Breast epithelium (tissue), 4 donors: ENCODE results near the gene GIPC1. TPM values are rescaled to one million over a fixed set of nuclear protein-coding genes. Genes with fewer than 3 reads are reported as not detected.

Experiments
- DNase-seq, 2 donors: peaks; one replicate each; pipeline ENCODE4 v3.0.0-alpha.2; 2019; ENCODE audit warnings: low spot score in 2 of 2
- H3K27ac ChIP-seq, 2 donors: fragments of 200-600 bp; sonication (generic) in 1 of 2; one replicate each; pipeline ENCODE4 v1.5.1; 2016 to 2019; ENCODE audit warnings: mild to moderate bottlenecking in 1 of 2
- H3K27me3 ChIP-seq, 2 donors: fragments of 200-600 bp; sonication (generic) in 1 of 2; one replicate each; pipeline versions ENCODE4 v1.5.1 to v1.6.0; 2017 to 2019; ENCODE audit warnings: control low read depth in 1 of 2, mild to moderate bottlenecking in 1 of 2
- H3K36me3 ChIP-seq: fragments of 200-600 bp; one replicate; pipeline ENCODE4 v1.5.1; 2019
- H3K4me1 ChIP-seq, 2 donors: fragments of 200-600 bp; sonication (generic); one replicate each; pipeline ENCODE4 v1.5.1; 2016 to 2019; ENCODE audit warnings: control low read depth in 1 of 2
- H3K4me3 ChIP-seq, 3 donors: fragments of 200-600 bp; sonication (generic); 1 replicate in 2 of 3; 2 replicates in 1 of 3; pipeline ENCODE4 v1.5.1; 2016 to 2019; ENCODE audit warnings: mild to moderate bottlenecking in 3 of 3, moderate library complexity in 2 of 3
- H3K9me3 ChIP-seq, 2 donors: fragments of 200-600 bp; sonication (generic) in 1 of 2; one replicate each; pipeline ENCODE4 v1.5.1; 2016 to 2019; ENCODE audit warnings: control low read depth in 1 of 2
- POLR2A ChIP-seq: fragments of 450-650 bp; IDR thresholded peaks from one replicate; pipeline ENCODE4 v1.6.1; 2016; ENCODE audit warnings: antibody characterized with exemption, mild to moderate bottlenecking, moderate library complexity
- POLR2AphosphoS5 ChIP-seq, 3 donors: sonication (generic); formaldehyde crosslinking; IDR thresholded peaks; one replicate each; pipeline ENCODE4 v1.6.1; 2017; ENCODE audit warnings: antibody characterized with exemption in 3 of 3
- intact Hi-C: fragments of 100-400 bp; cut with DNase I; formaldehyde crosslinking; loops from one replicate; pipeline ENCODE4 v1.15.1; 2023; ENCODE audit warnings: low total_unique reads
- total RNA-seq, 3 donors: library from RNA; depleted of rRNA; stranded (reverse); fragments of >200 nt; gene quantifications; one replicate each; pipeline ENCODE4 v1.1.0, GENCODE V29; 2016
- TF ChIP-seq, protein P1 (sequence below), 3 donors: fragments of 450-650 bp; IDR thresholded peaks; one replicate each; pipeline ENCODE4 v1.5.1; 2016 to 2017; ENCODE audit warnings: antibody characterized with exemption in 3 of 3, mild to moderate bottlenecking in 3 of 3, moderate library complexity in 3 of 3

The GIPC1 gene
- total RNA-seq, 3 donors from 2014 or later, result 48.8 to 79.0 (median 72.0) TPM

DNA sequence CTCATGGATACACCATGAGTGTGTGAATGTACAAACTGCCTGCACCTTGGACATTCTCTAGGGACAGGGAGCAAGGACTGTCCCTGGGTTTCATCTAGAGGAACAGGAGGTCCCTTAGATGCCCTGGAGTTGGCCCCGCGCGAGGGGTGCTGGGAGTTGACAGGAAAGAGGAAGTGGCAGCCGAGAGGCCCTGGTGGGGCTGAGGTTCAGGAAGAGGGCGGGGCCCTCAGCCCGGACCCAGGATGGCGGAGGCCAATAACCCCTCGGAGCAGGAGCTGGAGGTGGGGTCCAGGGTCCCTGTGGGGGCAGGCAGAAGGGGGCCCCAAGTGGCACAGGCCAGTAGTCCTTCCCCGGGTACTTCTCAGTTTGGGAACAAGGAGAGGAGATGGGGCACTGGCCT lies 55.9 kb downstream of the GIPC1 start:
- intact Hi-C loops, result no loop called here
- H3K4me3 ChIP-seq, result peak overlapping the region; percentile 23 to 48 (median 25)
- no peaks in the 10 kb centered on the region for H3K4me1 ChIP-seq
- H3K36me3 ChIP-seq, result peaks cover 12% of the 10 kb centered on the region
- TF ChIP-seq, protein P1, sequence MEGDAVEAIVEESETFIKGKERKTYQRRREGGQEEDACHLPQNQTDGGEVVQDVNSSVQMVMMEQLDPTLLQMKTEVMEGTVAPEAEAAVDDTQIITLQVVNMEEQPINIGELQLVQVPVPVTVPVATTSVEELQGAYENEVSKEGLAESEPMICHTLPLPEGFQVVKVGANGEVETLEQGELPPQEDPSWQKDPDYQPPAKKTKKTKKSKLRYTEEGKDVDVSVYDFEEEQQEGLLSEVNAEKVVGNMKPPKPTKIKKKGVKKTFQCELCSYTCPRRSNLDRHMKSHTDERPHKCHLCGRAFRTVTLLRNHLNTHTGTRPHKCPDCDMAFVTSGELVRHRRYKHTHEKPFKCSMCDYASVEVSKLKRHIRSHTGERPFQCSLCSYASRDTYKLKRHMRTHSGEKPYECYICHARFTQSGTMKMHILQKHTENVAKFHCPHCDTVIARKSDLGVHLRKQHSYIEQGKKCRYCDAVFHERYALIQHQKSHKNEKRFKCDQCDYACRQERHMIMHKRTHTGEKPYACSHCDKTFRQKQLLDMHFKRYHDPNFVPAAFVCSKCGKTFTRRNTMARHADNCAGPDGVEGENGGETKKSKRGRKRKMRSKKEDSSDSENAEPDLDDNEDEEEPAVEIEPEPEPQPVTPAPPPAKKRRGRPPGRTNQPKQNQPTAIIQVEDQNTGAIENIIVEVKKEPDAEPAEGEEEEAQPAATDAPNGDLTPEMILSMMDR (IDR thresholded peaks at IDR 0.05), result no peak
- TF ChIP-seq POLR2A (no peak), POLR2AphosphoS5 (IDR thresholded peaks at IDR 0.05) (no peak)
- no peaks in the 10 kb centered on the region for H3K27me3 ChIP-seq
- no peaks in the 10 kb centered on the region for H3K9me3 ChIP-seq
- H3K27ac ChIP-seq, result peak overlapping the region in 1 of 2 donors; percentile 12
- DNase-seq, result no peak

DNA sequence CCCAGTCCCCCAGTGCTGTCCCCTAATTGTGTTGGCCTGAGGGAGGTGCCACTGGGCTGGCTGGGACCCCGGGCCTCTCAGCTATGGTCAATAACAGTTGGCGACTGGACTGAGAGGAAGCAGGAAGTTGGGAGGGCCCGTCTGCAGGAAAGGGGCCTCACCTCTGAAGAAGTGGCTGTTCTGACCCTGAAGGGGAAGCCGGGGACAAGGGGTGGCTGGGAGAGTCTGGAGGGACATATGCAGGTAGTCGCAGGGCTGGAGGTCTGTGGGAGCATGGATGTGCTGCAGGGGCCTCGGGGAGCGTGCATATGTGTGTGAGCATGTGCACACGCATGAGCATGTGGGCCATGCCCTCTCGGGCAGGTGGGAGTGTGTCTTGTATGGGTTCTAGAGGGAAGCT lies 56.9 kb downstream of the GIPC1 start:
- DNase-seq, result no peak
- intact Hi-C loops, result no loop called here
- Histone ChIP-seq H3K27me3 (no peaks in the 10 kb centered on the region), H3K4me1 (peaks cover 4 to 6% of the 10 kb centered on the region in 2 donors), H3K27ac (no peak overlapping the region), H3K9me3 (no peaks in the 10 kb centered on the region), H3K4me3 (no peak overlapping the region), H3K36me3 (peaks cover 5% of the 10 kb centered on the region)
- TF ChIP-seq POLR2AphosphoS5 (IDR thresholded peaks at IDR 0.05), result no peak
- no peak for TF ChIP-seq POLR2A
- TF ChIP-seq, protein P1 (IDR thresholded peaks at IDR 0.05), result no peak

DNA sequence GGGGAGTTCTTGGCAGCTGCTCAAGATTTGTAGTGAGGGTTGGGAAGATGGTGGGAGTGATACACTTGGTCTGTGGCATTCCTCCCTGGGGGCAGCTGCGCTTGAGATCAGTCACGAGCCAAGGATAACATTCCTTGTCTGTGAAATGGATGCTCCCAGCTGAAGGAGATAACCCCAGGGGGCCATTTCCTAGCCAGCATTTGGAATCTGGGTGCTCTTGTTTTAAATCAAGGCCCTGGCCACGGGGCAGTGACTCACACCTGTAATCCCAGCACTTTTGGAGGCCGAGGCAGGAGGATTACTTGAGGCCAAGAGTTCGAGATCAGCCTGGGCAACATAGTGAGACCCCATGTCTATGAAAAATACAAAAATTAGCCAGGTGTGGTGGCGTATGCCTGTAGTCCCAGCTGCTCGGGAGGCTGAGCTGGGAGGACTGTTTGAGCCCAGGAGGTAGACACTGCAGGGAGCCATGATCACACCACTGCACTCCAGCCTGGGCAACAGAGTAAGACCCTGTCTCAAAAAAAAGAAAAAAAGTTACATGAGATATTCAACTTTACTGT lies 58.3 kb downstream of the GIPC1 start:
- Histone ChIP-seq H3K27ac (no peak overlapping the region), H3K9me3 (no peaks in the 10 kb centered on the region), H3K27me3 (no peaks in the 10 kb centered on the region), H3K4me3 (no peak overlapping the region), H3K4me1 (peaks cover 6 to 7% of the 10 kb centered on the region in 2 donors), H3K36me3 (no peaks in the 10 kb centered on the region)
- intact Hi-C loops, result no loop called here
- TF ChIP-seq, protein P1 (IDR thresholded peaks at IDR 0.05), result no peak
- TF ChIP-seq POLR2AphosphoS5 (IDR thresholded peaks at IDR 0.05) (no peak), POLR2A (no peak)
- DNase-seq, result no peak

DNA sequence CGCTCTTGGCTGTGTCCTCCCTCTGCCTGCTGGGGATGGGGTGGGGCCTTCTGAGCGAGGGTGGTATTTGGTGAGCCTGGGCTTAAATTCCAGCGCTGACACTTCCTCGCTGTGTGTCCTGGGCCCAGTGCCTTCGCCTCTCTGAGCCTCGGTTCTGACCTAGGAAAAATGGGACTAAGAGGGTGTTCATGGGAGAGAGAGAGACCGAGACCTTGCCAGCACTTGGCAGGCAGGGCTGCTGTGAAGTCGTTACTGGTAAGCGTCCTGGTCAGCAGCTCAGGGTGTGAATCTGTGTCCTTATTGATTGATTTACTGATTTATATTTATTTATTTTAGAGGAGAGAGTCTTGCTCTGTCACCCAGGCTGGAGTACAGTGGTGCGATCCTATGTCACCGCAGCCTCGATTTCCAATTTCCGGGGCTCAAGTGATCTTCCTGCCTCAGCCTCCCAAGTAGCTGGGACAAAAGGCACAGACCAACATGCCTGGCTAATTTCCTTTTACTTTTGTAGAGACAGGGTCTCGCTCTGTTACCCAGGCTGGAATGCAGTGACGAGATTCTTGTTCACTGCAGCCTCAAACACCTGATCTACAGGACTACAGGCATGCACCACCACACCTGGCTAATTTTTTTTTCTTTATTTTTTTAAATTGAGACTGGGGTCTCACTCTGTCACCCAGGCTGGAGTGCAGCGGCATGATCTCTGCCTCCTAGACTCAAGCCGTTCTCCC lies 60.4 kb downstream of the GIPC1 start:
- peaks cover 6 to 7% of the 10 kb centered on the region in 2 donors for H3K4me1 ChIP-seq
- TF ChIP-seq POLR2A (no peak), POLR2AphosphoS5 (IDR thresholded peaks at IDR 0.05) (no peak)
- TF ChIP-seq, protein P1 (IDR thresholded peaks at IDR 0.05), result no peak
- no peaks in the 10 kb centered on the region for H3K9me3 ChIP-seq
- H3K27ac ChIP-seq, result peak overlapping the region; percentile 76 to 90
- H3K36me3 ChIP-seq, result no peaks in the 10 kb centered on the region
- H3K4me3 ChIP-seq, result peak overlapping the region in 1 of 3 donors; percentile 100
- intact Hi-C loops, result no loop called here
- no peak for DNase-seq
- H3K27me3 ChIP-seq, result no peaks in the 10 kb centered on the region
